Measurements from ENCODE around the gene ROBO1.

DNA sequence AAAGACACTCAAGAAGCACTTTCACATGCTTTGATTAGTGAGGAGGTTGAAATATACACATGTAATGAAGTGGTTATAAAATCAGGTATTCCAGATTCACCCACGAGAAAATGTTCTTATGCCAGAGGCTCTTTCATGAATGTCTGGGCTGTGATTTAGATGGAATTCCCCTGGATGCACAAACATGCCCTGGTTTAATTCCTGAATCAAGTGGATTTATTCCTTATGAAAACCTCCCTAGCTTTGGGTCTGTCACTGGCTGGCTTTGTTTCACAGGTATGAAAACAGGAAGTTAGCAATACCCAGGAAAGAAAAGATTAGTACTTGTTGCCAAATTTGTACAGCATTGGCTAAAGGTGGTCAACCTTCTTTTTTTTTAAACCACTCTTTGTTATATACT, 1123.0 kb downstream of the ROBO1 start:
- TF ChIP-seq SP1 (IDR thresholded peaks at IDR 0.05) (no peak), BHLHE40 (IDR thresholded peaks at IDR 0.05; ENCODE audit: borderline replicate concordance) (no peak), FOXK2 (IDR thresholded peaks at IDR 0.05) (no peak)
